IPS-11a (cell line): ENCODE results near the gene ATOH8.
"Not testable (repeated sequence)": the region's sequence is repeated elsewhere in the genome, so short reads cannot be mapped to it uniquely, and the experiment has no call there.

Source experiments
- H3K4me3 ChIP-seq: one replicate; pipeline ENCODE4 v1.5.1; 2013; ENCODE audit warnings: low read depth, low read length, control low read depth

Gene ATOH8

DNA sequence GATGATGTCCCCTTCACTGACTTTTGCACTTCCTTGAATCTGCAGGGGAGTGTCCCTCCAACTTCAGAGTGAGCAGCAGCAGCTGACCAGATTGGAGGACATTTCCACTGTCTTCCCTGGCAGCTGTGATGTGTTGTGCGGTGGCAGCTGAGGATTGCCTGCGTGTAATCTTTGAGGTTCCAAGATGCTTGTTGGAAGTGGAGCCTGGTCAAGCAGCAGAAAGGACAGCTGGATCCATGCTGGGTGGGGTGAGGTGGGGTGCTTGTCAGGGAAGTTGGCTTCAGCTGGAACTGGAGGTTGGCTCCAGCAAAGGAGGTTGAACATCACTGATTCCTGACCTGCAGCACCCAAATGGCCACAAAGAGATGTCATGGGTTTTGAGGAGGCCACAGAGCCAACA, 70.2 kb downstream of the ATOH8 start:
- H3K4me3 ChIP-seq: no peak overlapping the region

DNA sequence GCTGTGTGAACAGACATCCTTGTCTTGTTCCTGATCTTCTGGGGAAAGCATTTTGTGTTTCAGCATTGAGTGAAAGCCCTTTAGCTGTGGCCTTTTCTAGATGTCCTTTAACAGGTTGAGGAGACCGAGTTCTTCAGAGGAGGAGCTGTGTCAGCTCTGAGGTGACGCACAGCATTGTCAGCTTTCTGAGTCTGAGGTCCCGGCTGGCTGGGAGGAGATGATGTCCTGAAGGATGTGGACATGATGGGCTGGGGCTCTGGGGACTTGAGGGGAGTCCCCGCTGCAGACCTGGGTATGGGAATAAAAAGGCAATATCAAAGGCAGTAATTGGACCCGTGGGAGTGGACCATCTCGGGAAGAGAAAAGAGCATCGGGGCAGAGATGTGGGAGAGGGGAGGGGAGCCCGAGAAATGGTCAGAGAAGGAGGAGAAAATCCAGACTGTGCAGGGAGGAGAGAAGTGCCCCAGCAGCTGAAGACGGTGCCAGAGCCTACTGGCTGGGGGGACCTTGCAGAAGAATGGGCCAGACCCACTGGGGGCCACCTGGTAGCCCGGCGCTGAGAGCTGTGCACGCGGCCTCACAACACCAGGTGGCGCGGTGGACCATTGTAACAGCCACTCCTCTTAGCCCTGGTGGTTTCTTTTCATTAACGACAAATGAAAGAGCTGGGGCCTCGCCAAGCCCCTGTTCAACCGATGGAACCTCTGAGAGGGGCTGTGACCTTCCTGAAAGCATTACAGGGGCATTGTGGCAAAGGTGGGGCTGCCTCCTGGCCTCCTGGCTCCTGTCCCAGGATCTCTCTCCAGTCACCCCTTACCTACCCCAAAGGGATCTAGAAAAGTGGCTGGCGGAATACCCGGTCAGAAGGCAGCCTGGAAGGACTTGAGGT, 73.4 kb downstream of the ATOH8 start:
- H3K4me3 ChIP-seq: no peak overlapping the region

GRCh38 chr2:85827879-85828569, 74.2 kb downstream of the ATOH8 start:
- H3K4me3 ChIP-seq: no peak overlapping the region

GRCh38 chr2:85828725-85829124, 74.9 kb downstream of the ATOH8 start:
- H3K4me3 ChIP-seq: no peak overlapping the region

DNA sequence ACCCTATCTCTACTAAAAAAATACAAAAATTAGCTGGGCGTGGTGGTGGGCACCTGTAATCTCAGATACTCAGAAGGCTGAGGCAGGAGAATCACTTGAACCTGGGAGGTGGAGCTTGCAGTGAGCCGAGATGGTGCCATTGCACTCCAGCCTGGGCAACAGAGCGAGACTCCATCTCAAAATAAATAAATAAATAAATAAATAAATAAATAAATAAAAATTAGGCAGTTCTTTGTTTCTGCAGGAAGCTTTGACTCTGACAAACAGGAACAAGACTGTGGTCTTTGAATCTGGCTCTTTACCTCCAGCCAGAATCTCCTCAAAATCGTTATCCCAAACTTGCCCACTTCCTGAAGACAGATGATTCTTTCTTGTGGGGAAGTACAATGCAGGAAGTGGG, 75.6 kb downstream of the ATOH8 start:
- H3K4me3 ChIP-seq: not testable (repeated sequence)

- no peak overlapping the region for H3K4me3 ChIP-seq
These were observed 76.9 kb downstream of the ATOH8 start for GRCh38 chr2:85830645-85831044.

GRCh38 chr2:85831735-85832134, 77.9 kb downstream of the ATOH8 start:
- H3K4me3 ChIP-seq: no peak overlapping the region

GRCh38 chr2:85834466-85834865, 80.7 kb downstream of the ATOH8 start:
- no peak overlapping the region for H3K4me3 ChIP-seq
